ENCODE measurements around the gene COL4A2.

COL4A2 gene

GRCh38 chr13:110333837-110334236, 26.8 kb downstream of the COL4A2 start:
- CTCF ChIA-PET: interaction anchor here (1.0 kb wide), 1 partner anchor 17 kb away, joined by 3 read pairs; no protein-coding TSS in a partner anchor
- TF ChIP-seq CTBP1 (IDR thresholded peaks at IDR 0.05; ENCODE audit: borderline replicate concordance) (no peak), TARDBP (IDR thresholded peaks at IDR 0.05) (no peak), L3MBTL2 (conservative IDR thresholded peaks at IDR 0.05) (no peak), PKNOX1 (IDR thresholded peaks at IDR 0.05) (no peak), FOXM1 (IDR thresholded peaks at IDR 0.05; ENCODE audit: borderline replicate concordance) (no peak), NFRKB (IDR thresholded peaks at IDR 0.05) (no peak), LEF1 (IDR thresholded peaks at IDR 0.05; ENCODE audit: borderline replicate concordance) (no peak), ZNF384 (IDR thresholded peaks at IDR 0.05) (no peak), FOXA1 (IDR thresholded peaks at IDR 0.05) (no peak), ELF4 (IDR thresholded peaks at IDR 0.05) (no peak), SUZ12 (IDR thresholded peaks at IDR 0.05) (no peak), ARNT (IDR thresholded peaks at IDR 0.05) (no peak), FOXK2 (IDR thresholded peaks at IDR 0.05) (no peak), HDGF (IDR thresholded peaks at IDR 0.05; ENCODE audit: borderline replicate concordance) (no peak), BHLHE40 (IDR thresholded peaks at IDR 0.05; ENCODE audit: borderline replicate concordance) (no peak)
- POLR2A ChIA-PET: no interaction called here
- DNase-seq (ENCODE audit: extremely low spot score): no peak

- no peak for DNase-seq (ENCODE audit: extremely low spot score)
- ChIA-PET CTCF (interaction anchor here (1.0 kb wide), 1 partner anchor 17 kb away, joined by 3 read pairs; no protein-coding TSS in a partner anchor), POLR2A (no interaction called here)
- TF ChIP-seq FOXA1 (IDR thresholded peaks at IDR 0.05) (no peak), LEF1 (IDR thresholded peaks at IDR 0.05; ENCODE audit: borderline replicate concordance) (no peak), NFRKB (IDR thresholded peaks at IDR 0.05) (no peak)
These were observed 27.2 kb downstream of the COL4A2 start for GRCh38 chr13:110334256-110334655.

- DNase-seq (ENCODE audit: extremely low spot score): no peak
- ChIA-PET POLR2A (no interaction called here), CTCF (no interaction called here)
- TF ChIP-seq FOXK2 (IDR thresholded peaks at IDR 0.05): no peak
- TF ChIP-seq ZNF384 (IDR thresholded peaks at IDR 0.05): no peak
- no peak for TF ChIP-seq LEF1 (IDR thresholded peaks at IDR 0.05; ENCODE audit: borderline replicate concordance)
- no peak for TF ChIP-seq HDGF (IDR thresholded peaks at IDR 0.05; ENCODE audit: borderline replicate concordance)
- TF ChIP-seq L3MBTL2 (conservative IDR thresholded peaks at IDR 0.05): no peak
- TF ChIP-seq FOXA1 (IDR thresholded peaks at IDR 0.05): no peak
- no peak for TF ChIP-seq SP1 (IDR thresholded peaks at IDR 0.05)
- TF ChIP-seq FOXM1 (IDR thresholded peaks at IDR 0.05; ENCODE audit: borderline replicate concordance): no peak
- TF ChIP-seq PKNOX1 (IDR thresholded peaks at IDR 0.05): no peak
- TF ChIP-seq CTBP1 (IDR thresholded peaks at IDR 0.05; ENCODE audit: borderline replicate concordance): no peak
- TF ChIP-seq SUZ12 (IDR thresholded peaks at IDR 0.05): no peak
- no peak for TF ChIP-seq BHLHE40 (IDR thresholded peaks at IDR 0.05; ENCODE audit: borderline replicate concordance)
- TF ChIP-seq ARNT (IDR thresholded peaks at IDR 0.05): no peak
- no peak for TF ChIP-seq NFRKB (IDR thresholded peaks at IDR 0.05)
- TF ChIP-seq ELF4 (IDR thresholded peaks at IDR 0.05): no peak
- no peak for TF ChIP-seq TARDBP (IDR thresholded peaks at IDR 0.05)
These were observed 27.9 kb downstream of the COL4A2 start for GRCh38 chr13:110334841-110335490.

- DNase-seq (ENCODE audit: extremely low spot score): no peak
- POLR2A ChIA-PET: no interaction called here
- CTCF ChIA-PET: no interaction called here
- TF ChIP-seq BHLHE40 (IDR thresholded peaks at IDR 0.05; ENCODE audit: borderline replicate concordance) (no peak), TARDBP (IDR thresholded peaks at IDR 0.05) (no peak), ELF4 (IDR thresholded peaks at IDR 0.05) (no peak), LEF1 (IDR thresholded peaks at IDR 0.05; ENCODE audit: borderline replicate concordance) (no peak), NFRKB (IDR thresholded peaks at IDR 0.05) (no peak), ZNF384 (IDR thresholded peaks at IDR 0.05) (no peak), CTBP1 (IDR thresholded peaks at IDR 0.05; ENCODE audit: borderline replicate concordance) (no peak), FOXA1 (IDR thresholded peaks at IDR 0.05) (no peak), PKNOX1 (IDR thresholded peaks at IDR 0.05) (no peak)
These were observed 29.0 kb downstream of the COL4A2 start for GRCh38 chr13:110336108-110336507.

GRCh38 chr13:110336681-110337080, 29.6 kb downstream of the COL4A2 start:
- no peak for DNase-seq (ENCODE audit: extremely low spot score)
- CTCF ChIA-PET: no interaction called here
- no peak for TF ChIP-seq FOXA1 (IDR thresholded peaks at IDR 0.05)
- TF ChIP-seq NFRKB (IDR thresholded peaks at IDR 0.05): no peak
- no peak for TF ChIP-seq L3MBTL2 (conservative IDR thresholded peaks at IDR 0.05)
- no peak for TF ChIP-seq HDGF (IDR thresholded peaks at IDR 0.05; ENCODE audit: borderline replicate concordance)
- no peak for TF ChIP-seq SP1 (IDR thresholded peaks at IDR 0.05)
- TF ChIP-seq ARNT (IDR thresholded peaks at IDR 0.05): no peak
- TF ChIP-seq PKNOX1 (IDR thresholded peaks at IDR 0.05): no peak
- no peak for TF ChIP-seq FOXK2 (IDR thresholded peaks at IDR 0.05)
- TF ChIP-seq ELF4 (IDR thresholded peaks at IDR 0.05): no peak
- no peak for TF ChIP-seq BHLHE40 (IDR thresholded peaks at IDR 0.05; ENCODE audit: borderline replicate concordance)
- no peak for TF ChIP-seq TARDBP (IDR thresholded peaks at IDR 0.05)
- TF ChIP-seq FOXM1 (IDR thresholded peaks at IDR 0.05; ENCODE audit: borderline replicate concordance): no peak
- no peak for TF ChIP-seq LEF1 (IDR thresholded peaks at IDR 0.05; ENCODE audit: borderline replicate concordance)
- TF ChIP-seq ZNF384 (IDR thresholded peaks at IDR 0.05): no peak
- no peak for TF ChIP-seq CTBP1 (IDR thresholded peaks at IDR 0.05; ENCODE audit: borderline replicate concordance)
- TF ChIP-seq SUZ12 (IDR thresholded peaks at IDR 0.05): no peak
- POLR2A ChIA-PET: interaction anchor here (0.5 kb wide), 1 partner anchor 30 kb away, joined by 3 read pairs; no protein-coding TSS in a partner anchor
